Caco-2 (cell line): ENCODE results near the gene C1QTNF7. TPM values are rescaled to one million over a fixed set of nuclear protein-coding genes. Genes with fewer than 3 reads are reported as not detected.

Source experiments
- Bru-seq: library from RNA; stranded (reverse); fragments of 400-500 nt; gene quantifications from one replicate; lab custom pipeline; 2021; lab: Mats Ljungman, UMichigan
- BruChase-seq, 2 experiments: library from RNA; stranded (reverse); fragments of 400-500 nt; gene quantifications; one replicate each; lab custom pipeline; 2021; lab: Mats Ljungman, UMichigan
- BruUV-seq: library from RNA; stranded (reverse); fragments of 400-500 nt; replicated peaks from 2 replicates; lab custom pipeline; 2021; lab: Mats Ljungman, UMichigan
- CTCF ChIA-PET: fragments of 300-600 bp; sonication (Branson Sonifier 250); formaldehyde crosslinking; loops from one replicate; lab custom pipeline; 2022; ENCODE audit warnings: antibody characterized with exemption; lab: Charles Lee
- POLR2A ChIA-PET: fragments of 300-600 bp; sonication (Branson Sonifier 250); formaldehyde crosslinking; loops from one replicate; lab custom pipeline; 2022; ENCODE audit warnings: antibody characterized with exemption; lab: Charles Lee
- DNase-seq, 2 experiments: peaks; one replicate each; pipeline versions ENCODE4 v3.0.0 to v3.0.0-alpha.2; 2020 to 2022
- H3K27me3 ChIP-seq: replicated peaks from 2 replicates; pipeline ENCODE4 v1.6.0; 2011; ENCODE audit warnings: low read length; ENCODE audit not compliant: control insufficient read depth, insufficient read depth
- H3K36me3 ChIP-seq: 2 replicates; pipeline ENCODE4 v1.5.1; 2011; ENCODE audit warnings: low read length; ENCODE audit not compliant: control insufficient read depth, insufficient read depth
- H3K4me1 ChIP-seq: fragments of 250-450 bp; sonication (Bioruptor Pico); 2 replicates; pipeline ENCODE4 v1.5.1; 2020; ENCODE audit warnings: mild to moderate bottlenecking
- H3K4me3 ChIP-seq: 2 replicates; pipeline ENCODE4 v1.5.1; 2011; ENCODE audit warnings: low read depth, mild to moderate bottlenecking, control low read depth, low read length
- H3K9me3 ChIP-seq: fragments of 250-450 bp; sonication (Bioruptor Pico); 2 replicates; pipeline ENCODE4 v1.5.1; 2020; ENCODE audit warnings: mild to moderate bottlenecking, moderate library complexity
- H3K27ac Mint-ChIP-seq: one replicate; pipeline ENCODE4 v1.8.0; 2022; ENCODE audit warnings: mixed read lengths; ENCODE audit not compliant: unreplicated experiment
- H3K27me3 Mint-ChIP-seq: one replicate; pipeline ENCODE4 v1.8.0; 2022; ENCODE audit warnings: mixed read lengths; ENCODE audit not compliant: insufficient read depth, unreplicated experiment
- H3K36me3 Mint-ChIP-seq: one replicate; pipeline ENCODE4 v1.8.0; 2022; ENCODE audit warnings: mild to moderate bottlenecking, mixed read lengths; ENCODE audit not compliant: insufficient read depth, unreplicated experiment
- H3K4me1 Mint-ChIP-seq: one replicate; pipeline ENCODE4 v1.8.0; 2022; ENCODE audit warnings: low read depth, mixed read lengths; ENCODE audit not compliant: unreplicated experiment
- H3K4me3 Mint-ChIP-seq: one replicate; pipeline ENCODE4 v1.8.0; 2022; ENCODE audit warnings: mild to moderate bottlenecking, moderate library complexity, mixed read lengths; ENCODE audit not compliant: unreplicated experiment
- H3K9me3 Mint-ChIP-seq: one replicate; pipeline ENCODE4 v1.8.0; 2022; ENCODE audit warnings: mixed read lengths; ENCODE audit not compliant: unreplicated experiment
- CTCF ChIP-seq, 2 experiments: fragments of 200-600 bp in 1 of 2; IDR thresholded peaks; 1 replicate in 1 of 2; 2 replicates in 1 of 2; pipeline versions ENCODE4 v1.5.1 to v1.8.0; 2011 to 2022; ENCODE audit warnings: antibody characterized with exemption in 1 of 2, control low read depth in 1 of 2, inconsistent platforms in 1 of 2, low read depth in 1 of 2, low read length in 1 of 2, mild to moderate bottlenecking in 1 of 2, moderate library complexity in 1 of 2; ENCODE audit not compliant: insufficient read depth in 1 of 2, severe bottlenecking in 1 of 2, unreplicated experiment in 1 of 2
- intact Hi-C: fragments of 100-400 bp; cut with micrococcal nuclease; formaldehyde crosslinking; loops from one replicate; pipeline ENCODE4 v1.10.0; 2022; ENCODE audit not compliant: unreplicated experiment
- long read RNA-seq: library from polyadenylated mRNA; stranded (forward); transcript quantifications from one replicate; pipeline ENCODE4 v2.0.0, GENCODE V29; 2022
- total RNA-seq: library from RNA; stranded (reverse); gene quantifications from 2 replicates; pipeline ENCODE4 v1.2.3, GENCODE V29; 2022

Gene C1QTNF7
- total RNA-seq (not detected in 2 replicates), Bru-seq, nascent RNA (percentile 1 among the genes with signal in this experiment), BruChase-seq, experiment 1, labeled RNA remaining after a 2-hour chase (percentile 1 among the genes with signal in this experiment), BruChase-seq, experiment 2, labeled RNA remaining after a 6-hour chase (not detected)
- long read RNA-seq, result 0 reads

GRCh38 chr4:15427701-15428100 is at the start of gene C1QTNF7:
Gene C1QTNF7, plus strand, starts transcription at chr4:15428033. Its CDS starts 7,711 bp downstream, at chr4:15435744.
- POLR2A ChIA-PET, result no interaction called here
- BruUV-seq, result no TSS peak
- CTCF ChIA-PET, result no interaction called here
- intact Hi-C loops, result no loop called here
- no peaks in the 10 kb centered on the region for H3K36me3 ChIP-seq
- TF ChIP-seq CTCF (IDR thresholded peaks at IDR 0.05; ENCODE audit: insufficient read depth in 1 of 2, low read depth in 1 of 2, low read length in 1 of 2, severe bottlenecking in 1 of 2, unreplicated experiment in 1 of 2), result no peak
- Mint-ChIP-seq H3K27ac (no peak within 1 kb of the TSS), H3K27me3 (peaks cover 21% of the 10 kb centered on the region), H3K9me3 (no peaks in the 10 kb centered on the region), H3K36me3 (no peaks in the 10 kb centered on the region), H3K4me3 (no peak within 1 kb of the TSS), H3K4me1 (no peaks in the 10 kb centered on the region)
- no peak for DNase-seq
- no peaks in the 10 kb centered on the region for H3K27me3 ChIP-seq
- no peaks in the 10 kb centered on the region for H3K4me1 ChIP-seq
- H3K9me3 ChIP-seq, result no peaks in the 10 kb centered on the region
- no peak within 1 kb of the TSS for H3K4me3 ChIP-seq

GRCh38 chr4:15378062-15378461 is 49.8 kb upstream of the C1QTNF7 start:
- Histone ChIP-seq H3K4me1 (no peaks in the 10 kb centered on the region), H3K27me3 (no peaks in the 10 kb centered on the region), H3K4me3 (no peak overlapping the region), H3K9me3 (no peaks in the 10 kb centered on the region), H3K36me3 (no peaks in the 10 kb centered on the region)
- ChIA-PET CTCF (no interaction called here), POLR2A (no interaction called here)
- Mint-ChIP-seq H3K9me3 (no peaks in the 10 kb centered on the region), H3K27me3 (peaks cover 11% of the 10 kb centered on the region), H3K27ac (no peak overlapping the region), H3K4me1 (no peaks in the 10 kb centered on the region), H3K36me3 (no peaks in the 10 kb centered on the region), H3K4me3 (no peak overlapping the region)
- no peak for TF ChIP-seq CTCF (IDR thresholded peaks at IDR 0.05; ENCODE audit: insufficient read depth in 1 of 2, low read depth in 1 of 2, low read length in 1 of 2, severe bottlenecking in 1 of 2, unreplicated experiment in 1 of 2)
- DNase-seq, result no peak
- BruUV-seq, result no TSS peak
- intact Hi-C loops, result no loop called here

GRCh38 chr4:15378493-15378892 is 49.3 kb upstream of the C1QTNF7 start:
- Mint-ChIP-seq H3K36me3 (no peaks in the 10 kb centered on the region), H3K27me3 (peaks cover 11% of the 10 kb centered on the region), H3K4me1 (no peaks in the 10 kb centered on the region), H3K27ac (no peak overlapping the region), H3K4me3 (no peak overlapping the region), H3K9me3 (no peaks in the 10 kb centered on the region)
- TF ChIP-seq CTCF (IDR thresholded peaks at IDR 0.05; ENCODE audit: insufficient read depth in 1 of 2, low read depth in 1 of 2, low read length in 1 of 2, severe bottlenecking in 1 of 2, unreplicated experiment in 1 of 2), result no peak
- no TSS peak for BruUV-seq
- Histone ChIP-seq H3K9me3 (no peaks in the 10 kb centered on the region), H3K4me1 (no peaks in the 10 kb centered on the region), H3K27me3 (no peaks in the 10 kb centered on the region), H3K4me3 (no peak overlapping the region), H3K36me3 (no peaks in the 10 kb centered on the region)
- ChIA-PET CTCF (no interaction called here), POLR2A (no interaction called here)
- intact Hi-C loops, result no loop called here
- no peak for DNase-seq
